ENCODE data around the gene SLC38A4. TPM values are rescaled to one million over a fixed set of nuclear protein-coding genes. Genes with fewer than 3 reads are reported as not detected.
"Not testable (repeated sequence)": the region's sequence is repeated elsewhere in the genome, so short reads cannot be mapped to it uniquely, and the experiment has no call there.

Gene SLC38A4
- total RNA-seq, 1 donor from 2014 or later: 0.27 TPM

DNA sequence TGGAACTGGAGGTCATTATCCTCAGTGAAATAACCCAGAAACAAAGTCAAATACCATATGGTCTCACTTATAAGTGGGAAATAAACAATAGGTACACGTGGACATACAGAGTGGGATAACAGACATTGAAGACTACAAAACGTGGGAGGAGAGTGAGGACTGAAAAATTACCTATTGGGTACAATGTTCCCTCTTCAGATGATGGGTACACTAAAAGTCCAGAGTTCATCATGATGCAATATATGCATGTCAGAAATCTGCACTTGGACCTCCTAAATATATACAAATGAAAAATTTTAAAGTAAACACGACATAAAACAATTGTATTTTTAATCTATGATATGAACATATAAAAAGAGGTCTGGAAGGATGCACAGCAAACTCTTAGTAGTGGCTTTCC is 71.2 kb downstream of the SLC38A4 start:
- H3K27ac ChIP-seq (replicated peaks): no peak overlapping the region
- no peaks in the 10 kb centered on the region for H3K4me1 ChIP-seq
- H3K36me3 ChIP-seq: no peaks in the 10 kb centered on the region
- no peak for DNase-seq
- H3K4me3 ChIP-seq: no peak overlapping the region
- H3K9me3 ChIP-seq (replicated peaks): peaks cover 28% of the 10 kb centered on the region
- intact Hi-C loops (cut with micrococcal nuclease): no loop called here
- no peaks in the 10 kb centered on the region for H3K27me3 ChIP-seq (ENCODE audit: low read depth)
- TF ChIP-seq, protein P1, sequence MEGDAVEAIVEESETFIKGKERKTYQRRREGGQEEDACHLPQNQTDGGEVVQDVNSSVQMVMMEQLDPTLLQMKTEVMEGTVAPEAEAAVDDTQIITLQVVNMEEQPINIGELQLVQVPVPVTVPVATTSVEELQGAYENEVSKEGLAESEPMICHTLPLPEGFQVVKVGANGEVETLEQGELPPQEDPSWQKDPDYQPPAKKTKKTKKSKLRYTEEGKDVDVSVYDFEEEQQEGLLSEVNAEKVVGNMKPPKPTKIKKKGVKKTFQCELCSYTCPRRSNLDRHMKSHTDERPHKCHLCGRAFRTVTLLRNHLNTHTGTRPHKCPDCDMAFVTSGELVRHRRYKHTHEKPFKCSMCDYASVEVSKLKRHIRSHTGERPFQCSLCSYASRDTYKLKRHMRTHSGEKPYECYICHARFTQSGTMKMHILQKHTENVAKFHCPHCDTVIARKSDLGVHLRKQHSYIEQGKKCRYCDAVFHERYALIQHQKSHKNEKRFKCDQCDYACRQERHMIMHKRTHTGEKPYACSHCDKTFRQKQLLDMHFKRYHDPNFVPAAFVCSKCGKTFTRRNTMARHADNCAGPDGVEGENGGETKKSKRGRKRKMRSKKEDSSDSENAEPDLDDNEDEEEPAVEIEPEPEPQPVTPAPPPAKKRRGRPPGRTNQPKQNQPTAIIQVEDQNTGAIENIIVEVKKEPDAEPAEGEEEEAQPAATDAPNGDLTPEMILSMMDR (IDR thresholded peaks at IDR 0.05; ENCODE audit: borderline replicate concordance): no peak

DNA sequence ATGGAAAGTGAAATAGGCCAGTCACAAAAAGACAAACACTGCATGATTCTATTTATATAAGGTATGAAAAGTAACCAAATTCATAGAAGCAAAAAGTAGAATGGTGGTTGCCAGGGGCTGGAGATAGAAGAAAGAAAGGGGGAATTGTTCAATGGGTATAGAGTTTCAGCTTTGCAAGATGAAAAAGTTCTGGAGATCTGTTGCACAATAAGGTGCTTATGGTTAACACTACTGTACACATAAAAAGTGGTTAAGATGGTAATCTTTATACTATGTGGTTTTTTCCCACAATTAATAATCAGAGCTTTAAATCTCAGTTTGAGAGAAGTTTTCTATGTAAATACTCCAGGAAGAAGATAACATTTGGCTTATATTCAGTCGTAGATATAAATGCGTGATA is 73.4 kb downstream of the SLC38A4 start:
- H3K9me3 ChIP-seq (replicated peaks): peaks cover 25% of the 10 kb centered on the region
- DNase-seq: no peak
- TF ChIP-seq, protein P1 (IDR thresholded peaks at IDR 0.05; ENCODE audit: borderline replicate concordance): no peak
- H3K4me3 ChIP-seq: no peak overlapping the region
- no peaks in the 10 kb centered on the region for H3K36me3 ChIP-seq
- intact Hi-C loops (cut with micrococcal nuclease): no loop called here
- H3K27me3 ChIP-seq (ENCODE audit: low read depth): no peaks in the 10 kb centered on the region
- no peaks in the 10 kb centered on the region for H3K4me1 ChIP-seq
- no peak overlapping the region for H3K27ac ChIP-seq (replicated peaks)

DNA sequence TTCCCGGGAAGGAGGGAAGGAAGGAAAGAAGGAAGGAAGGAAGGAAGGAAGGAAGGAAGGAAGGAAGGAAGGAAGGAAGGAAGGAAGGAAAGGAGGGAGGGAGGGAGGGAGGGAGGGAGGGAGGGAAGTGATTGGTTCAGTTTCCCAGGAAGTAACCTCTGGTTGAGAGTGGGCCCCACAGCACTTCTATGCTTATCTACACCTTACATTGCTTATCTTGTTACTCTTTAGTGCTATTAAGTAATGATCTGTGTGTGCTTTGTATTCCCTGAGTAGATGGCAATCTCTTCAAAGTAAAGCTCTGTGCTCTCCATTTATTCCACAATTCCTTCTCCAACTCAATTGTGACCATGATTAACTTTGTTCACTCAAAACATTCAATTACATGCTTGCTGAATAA is 74.6 kb downstream of the SLC38A4 start:
- no peaks in the 10 kb centered on the region for H3K4me1 ChIP-seq
- intact Hi-C loops (cut with micrococcal nuclease): no loop called here
- no peaks in the 10 kb centered on the region for H3K36me3 ChIP-seq
- no peaks in the 10 kb centered on the region for H3K27me3 ChIP-seq (ENCODE audit: low read depth)
- no peak overlapping the region for H3K4me3 ChIP-seq
- peaks cover 31% of the 10 kb centered on the region for H3K9me3 ChIP-seq (replicated peaks)
- TF ChIP-seq, protein P1 (IDR thresholded peaks at IDR 0.05; ENCODE audit: borderline replicate concordance): no peak
- no peak for DNase-seq
- no peak overlapping the region for H3K27ac ChIP-seq (replicated peaks)

DNA sequence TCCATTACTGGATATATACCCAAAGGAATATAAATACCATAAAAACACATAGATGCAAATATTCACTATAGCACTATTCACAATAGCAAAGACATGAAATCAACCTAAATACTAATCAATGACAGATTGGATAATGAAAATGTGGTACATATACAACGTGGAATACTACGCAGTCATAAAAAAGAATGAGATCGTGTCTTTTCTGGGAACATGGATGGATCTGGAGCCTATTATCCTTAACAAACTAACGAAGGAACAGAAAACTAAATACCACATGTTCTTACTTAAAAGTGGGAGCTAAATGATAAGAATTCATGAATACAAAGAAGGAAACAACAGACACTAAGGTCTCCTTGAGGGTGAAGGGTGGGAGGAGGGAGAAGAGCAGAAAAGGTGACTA is 76.5 kb downstream of the SLC38A4 start:
- Histone ChIP-seq H3K4me1 (no peaks in the 10 kb centered on the region), H3K9me3 (replicated peaks) (peaks cover 40% of the 10 kb centered on the region), H3K4me3 (no peak overlapping the region), H3K36me3 (no peaks in the 10 kb centered on the region), H3K27ac (replicated peaks) (no peak overlapping the region), H3K27me3 (ENCODE audit: low read depth) (no peaks in the 10 kb centered on the region)
- no peak for DNase-seq
- TF ChIP-seq, protein P1 (IDR thresholded peaks at IDR 0.05; ENCODE audit: borderline replicate concordance): no peak
- intact Hi-C loops (cut with micrococcal nuclease): no loop called here

DNA sequence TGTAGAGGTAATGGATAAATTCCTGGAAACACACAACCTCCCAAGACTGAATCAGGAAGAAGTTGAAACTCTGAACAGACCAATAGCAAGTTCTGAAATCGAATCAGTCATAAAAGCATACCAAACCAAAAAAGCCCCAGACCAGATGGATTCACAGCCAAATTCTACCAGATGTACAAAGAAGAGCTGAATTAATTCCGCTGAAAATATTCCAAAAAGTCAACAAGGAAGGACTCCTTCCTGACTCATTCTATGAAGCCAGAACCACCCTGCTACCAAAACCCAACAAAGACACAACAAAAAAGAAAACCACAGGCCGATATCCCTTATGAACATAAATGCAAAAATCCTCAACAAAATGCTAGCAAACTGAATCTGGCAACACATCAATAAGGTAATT is 81.5 kb downstream of the SLC38A4 start:
- H3K9me3 ChIP-seq (replicated peaks): peaks cover 68% of the 10 kb centered on the region
- no peaks in the 10 kb centered on the region for H3K36me3 ChIP-seq
- H3K27me3 ChIP-seq (ENCODE audit: low read depth): no peaks in the 10 kb centered on the region
- H3K4me1 ChIP-seq: no peaks in the 10 kb centered on the region
- TF ChIP-seq, protein P1 (IDR thresholded peaks at IDR 0.05; ENCODE audit: borderline replicate concordance): no peak
- DNase-seq: no peak
- intact Hi-C loops (cut with micrococcal nuclease): no loop called here
- H3K27ac ChIP-seq (replicated peaks): no peak overlapping the region
- H3K4me3 ChIP-seq: no peak overlapping the region

DNA sequence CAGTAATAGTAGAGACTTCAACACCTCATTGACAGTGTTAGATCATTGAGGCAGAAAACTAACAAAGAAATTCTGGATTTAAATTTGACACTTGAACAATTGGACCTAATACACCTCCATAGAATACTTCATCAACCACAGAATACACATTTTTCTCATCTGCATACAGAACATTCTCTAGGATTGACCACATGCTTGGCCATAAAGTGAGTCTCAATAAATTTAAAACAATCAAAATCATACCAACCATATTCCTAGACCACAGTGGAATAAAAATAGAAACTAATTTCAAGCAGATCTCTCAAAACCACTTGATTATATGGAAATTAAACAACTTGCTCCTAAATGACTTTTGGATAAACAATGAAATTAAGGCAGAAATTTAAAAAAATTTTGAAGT is 82.3 kb downstream of the SLC38A4 start:
- Histone ChIP-seq H3K9me3 (replicated peaks) (peaks cover 67% of the 10 kb centered on the region), H3K27me3 (ENCODE audit: low read depth) (no peaks in the 10 kb centered on the region), H3K4me3 (no peak overlapping the region), H3K36me3 (no peaks in the 10 kb centered on the region), H3K27ac (replicated peaks) (no peak overlapping the region), H3K4me1 (no peaks in the 10 kb centered on the region)
- TF ChIP-seq, protein P1 (IDR thresholded peaks at IDR 0.05; ENCODE audit: borderline replicate concordance): no peak
- DNase-seq: no peak
- intact Hi-C loops (cut with micrococcal nuclease): no loop called here

DNA sequence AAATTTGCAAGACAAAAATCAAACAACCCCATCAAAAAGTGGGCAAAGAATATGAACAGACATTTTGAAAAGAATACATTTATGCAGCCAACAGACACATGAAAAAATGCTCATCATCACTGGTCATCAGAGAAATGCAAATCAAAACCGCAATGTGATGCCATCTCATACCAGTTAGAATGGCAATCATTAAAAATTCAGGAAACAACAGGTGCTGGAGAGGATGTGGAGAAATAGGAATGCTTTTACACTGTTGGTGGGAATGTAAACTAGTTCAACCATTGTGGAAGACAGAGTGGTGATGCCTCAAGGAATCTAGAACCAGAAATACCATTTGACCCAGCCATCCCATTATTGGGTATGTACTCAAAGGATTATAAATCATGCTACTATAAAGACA is 83.5 kb downstream of the SLC38A4 start:
- DNase-seq; H3K4me3 ChIP-seq; H3K36me3 ChIP-seq; intact Hi-C loops (cut with micrococcal nuclease); H3K27me3 ChIP-seq (ENCODE audit: low read depth); H3K27ac ChIP-seq (replicated peaks); H3K4me1 ChIP-seq: not testable (repeated sequence)
- H3K9me3 ChIP-seq (replicated peaks): peaks cover 70% of the 10 kb centered on the region

Data from left ventricle myocardium inferior (tissue), 1 donor.